ENCODE data around the gene CREBBP. TPM values are rescaled to one million over a fixed set of nuclear protein-coding genes. Genes with fewer than 3 reads are reported as not detected.

The CREBBP gene
- total RNA-seq, 4 donors from 2014 or later, result 67.1 to 106 (median 91.0) TPM

DNA sequence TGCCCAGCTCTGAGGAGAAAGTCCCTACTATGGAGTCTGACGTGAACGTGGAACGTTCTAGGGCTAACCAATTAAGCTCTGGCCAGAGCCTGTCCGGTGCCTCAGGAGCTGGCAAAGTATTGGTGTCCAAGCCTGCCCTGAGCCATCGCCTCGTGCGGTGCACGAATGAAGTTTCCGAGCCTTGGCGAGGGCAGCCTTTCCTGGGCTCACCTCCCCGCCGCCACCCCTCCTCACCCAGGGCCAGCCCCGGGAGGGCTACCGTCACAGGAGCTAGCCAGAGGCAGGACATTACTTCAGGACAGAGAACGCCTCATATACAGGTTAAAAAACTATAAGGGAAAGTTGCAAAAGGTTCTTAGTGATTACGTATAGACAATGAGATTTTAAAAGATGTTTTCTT is 139.6 kb downstream of the CREBBP start:
- H3K36me3 ChIP-seq, result peaks cover 3 to 100% (median 43%) of the 10 kb centered on the region in 3 donors
- DNase-seq (ENCODE audit: low spot score in 2 of 2), result no peak

DNA sequence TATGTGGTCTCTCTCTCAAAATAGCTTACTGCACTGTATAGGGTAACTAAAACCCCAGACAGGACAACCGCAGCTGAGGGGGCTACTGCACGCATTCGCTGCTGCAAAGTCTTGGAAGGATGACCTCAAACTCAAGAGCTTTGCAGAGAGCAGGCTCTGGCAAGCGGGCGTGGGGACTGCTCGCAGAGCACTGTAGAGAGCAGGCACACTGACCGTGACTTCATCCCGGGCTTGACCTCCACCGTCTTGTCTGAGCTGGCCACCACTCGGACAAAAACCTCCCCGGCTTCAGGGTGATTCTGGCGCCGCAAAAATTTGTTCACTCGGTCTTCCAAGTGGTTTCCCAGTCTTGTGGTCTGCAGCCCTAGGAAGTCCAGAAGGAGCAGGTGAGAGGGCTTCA is 140.3 kb downstream of the CREBBP start:
- no peaks in the 10 kb centered on the region for H3K9me3 ChIP-seq
- peaks cover 0 to 5% (median 0%) of the 10 kb centered on the region in 4 donors for H3K4me1 ChIP-seq
- H3K27ac ChIP-seq, result no peak overlapping the region
- H3K4me3 ChIP-seq, result no peak overlapping the region
- H3K27me3 ChIP-seq, result no peaks in the 10 kb centered on the region
- TF ChIP-seq, protein P1, sequence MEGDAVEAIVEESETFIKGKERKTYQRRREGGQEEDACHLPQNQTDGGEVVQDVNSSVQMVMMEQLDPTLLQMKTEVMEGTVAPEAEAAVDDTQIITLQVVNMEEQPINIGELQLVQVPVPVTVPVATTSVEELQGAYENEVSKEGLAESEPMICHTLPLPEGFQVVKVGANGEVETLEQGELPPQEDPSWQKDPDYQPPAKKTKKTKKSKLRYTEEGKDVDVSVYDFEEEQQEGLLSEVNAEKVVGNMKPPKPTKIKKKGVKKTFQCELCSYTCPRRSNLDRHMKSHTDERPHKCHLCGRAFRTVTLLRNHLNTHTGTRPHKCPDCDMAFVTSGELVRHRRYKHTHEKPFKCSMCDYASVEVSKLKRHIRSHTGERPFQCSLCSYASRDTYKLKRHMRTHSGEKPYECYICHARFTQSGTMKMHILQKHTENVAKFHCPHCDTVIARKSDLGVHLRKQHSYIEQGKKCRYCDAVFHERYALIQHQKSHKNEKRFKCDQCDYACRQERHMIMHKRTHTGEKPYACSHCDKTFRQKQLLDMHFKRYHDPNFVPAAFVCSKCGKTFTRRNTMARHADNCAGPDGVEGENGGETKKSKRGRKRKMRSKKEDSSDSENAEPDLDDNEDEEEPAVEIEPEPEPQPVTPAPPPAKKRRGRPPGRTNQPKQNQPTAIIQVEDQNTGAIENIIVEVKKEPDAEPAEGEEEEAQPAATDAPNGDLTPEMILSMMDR (IDR thresholded peaks at IDR 0.05), result no peak
- TF ChIP-seq EP300 (IDR thresholded peaks at IDR 0.05) (no peak), POLR2A (IDR thresholded peaks at IDR 0.05) (no peak)
- DNase-seq (ENCODE audit: low spot score in 2 of 2), result no peak
- peaks cover 9 to 100% (median 49%) of the 10 kb centered on the region in 3 donors for H3K36me3 ChIP-seq
- WGBS, 2 donors, result 90 to 95% methylated on average over 14 of the region's 14 CpGs

More for the DNA sequence above, 139.6 kb downstream of the CREBBP start:
- Histone ChIP-seq H3K27me3 (no peaks in the 10 kb centered on the region), H3K9me3 (no peaks in the 10 kb centered on the region), H3K4me3 (no peak overlapping the region), H3K27ac (no peak overlapping the region), H3K4me1 (peaks cover 0 to 13% (median 0%) of the 10 kb centered on the region in 4 donors)
- TF ChIP-seq, protein P1 (IDR thresholded peaks at IDR 0.05), result no peak
- TF ChIP-seq POLR2A (IDR thresholded peaks at IDR 0.05) (no peak), EP300 (IDR thresholded peaks at IDR 0.05) (no peak)
- whole genome bisulfite sequencing, 2 donors, result 89 to 93% methylated on average over 16 of the region's 16 CpGs

- DNase-seq (ENCODE audit: low spot score in 2 of 2), result no peak
- peaks cover 9 to 100% (median 50%) of the 10 kb centered on the region in 3 donors for H3K36me3 ChIP-seq
- 87 to 89% methylated on average over 9 of the region's 9 CpGs for WGBS, 2 donors
- TF ChIP-seq, protein P1 (IDR thresholded peaks at IDR 0.05), result no peak
- no peak for TF ChIP-seq EP300 (IDR thresholded peaks at IDR 0.05)
- no peak for TF ChIP-seq POLR2A (IDR thresholded peaks at IDR 0.05)
- H3K4me3 ChIP-seq, result no peak overlapping the region
- H3K27ac ChIP-seq, result no peak overlapping the region
- H3K9me3 ChIP-seq, result no peaks in the 10 kb centered on the region
- no peaks in the 10 kb centered on the region for H3K4me1 ChIP-seq
- H3K27me3 ChIP-seq, result no peaks in the 10 kb centered on the region
These were observed 140.9 kb downstream of the CREBBP start for GRCh38 chr16:3739636-3740035.

GRCh38 chr16:3738541-3738940 is 142.0 kb downstream of the CREBBP start:
- Histone ChIP-seq H3K4me1 (no peaks in the 10 kb centered on the region), H3K27me3 (no peaks in the 10 kb centered on the region), H3K9me3 (no peaks in the 10 kb centered on the region), H3K4me3 (no peak overlapping the region), H3K27ac (no peak overlapping the region), H3K36me3 (peaks cover 9 to 100% (median 57%) of the 10 kb centered on the region in 3 donors)
- DNase-seq (ENCODE audit: low spot score in 2 of 2), result no peak
- TF ChIP-seq POLR2A (IDR thresholded peaks at IDR 0.05), result no peak
- no peak for TF ChIP-seq EP300 (IDR thresholded peaks at IDR 0.05)
- WGBS, 2 donors, result 93 to 97% methylated on average over 8 of the region's 8 CpGs

DNA sequence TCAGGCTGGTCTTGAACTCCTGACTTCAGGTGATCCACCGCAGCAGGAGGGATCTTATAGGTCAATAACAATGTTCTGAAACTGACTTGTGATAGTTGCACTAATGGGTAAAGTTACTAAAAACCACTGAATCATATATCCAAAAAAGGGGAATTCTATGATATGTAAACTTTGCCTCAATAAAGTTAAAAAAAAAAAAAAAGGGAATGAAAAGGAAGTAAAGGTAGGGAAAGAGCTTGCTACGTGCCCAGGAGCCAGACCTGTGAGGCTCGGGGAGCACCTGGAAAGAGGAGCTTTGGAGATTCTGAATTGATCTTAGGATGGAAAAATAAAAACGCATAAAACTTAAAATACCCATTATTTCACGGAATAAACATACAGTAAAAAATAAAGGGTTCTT is 142.4 kb downstream of the CREBBP start:
- H3K27me3 ChIP-seq, result no peaks in the 10 kb centered on the region
- no peak overlapping the region for H3K27ac ChIP-seq
- H3K36me3 ChIP-seq, result peaks cover 9 to 100% (median 54%) of the 10 kb centered on the region in 3 donors
- no peaks in the 10 kb centered on the region for H3K4me1 ChIP-seq
- H3K9me3 ChIP-seq, result no peaks in the 10 kb centered on the region
- WGBS, 2 donors, result 93 to 97% methylated on average over 5 of the region's 5 CpGs
- no peak for DNase-seq (ENCODE audit: low spot score in 2 of 2)
- TF ChIP-seq POLR2A (IDR thresholded peaks at IDR 0.05) (no peak), EP300 (IDR thresholded peaks at IDR 0.05) (no peak)
- TF ChIP-seq, protein P1 (IDR thresholded peaks at IDR 0.05), result no peak
- no peak overlapping the region for H3K4me3 ChIP-seq

DNA sequence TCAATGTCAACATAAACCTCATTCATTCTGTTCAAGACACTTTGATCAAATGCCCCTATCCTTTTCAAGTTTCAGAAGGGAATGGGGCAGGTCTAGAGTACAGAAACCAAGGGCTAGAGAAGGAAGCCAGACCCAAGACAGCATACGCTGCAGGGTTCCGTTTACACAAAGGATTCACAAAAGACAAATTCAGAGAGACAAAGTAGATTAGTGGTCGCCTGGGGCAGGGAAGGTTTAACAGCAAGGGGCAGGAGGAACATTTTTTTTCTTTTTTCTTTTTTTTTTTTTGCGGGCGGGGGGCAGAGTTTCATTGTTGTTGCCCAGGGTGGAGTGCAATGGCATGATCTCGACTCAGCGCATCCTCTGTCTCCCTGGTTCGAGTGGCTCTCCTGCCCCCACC is 143.3 kb downstream of the CREBBP start:
- Histone ChIP-seq H3K4me1 (no peaks in the 10 kb centered on the region), H3K36me3 (peaks cover 9 to 100% (median 47%) of the 10 kb centered on the region in 3 donors), H3K9me3 (no peaks in the 10 kb centered on the region), H3K27ac (no peak overlapping the region), H3K4me3 (no peak overlapping the region), H3K27me3 (no peaks in the 10 kb centered on the region)
- 86 to 88% methylated on average over 8 of the region's 8 CpGs for WGBS, 2 donors
- DNase-seq (ENCODE audit: low spot score in 2 of 2), result no peak
- no peak for TF ChIP-seq POLR2A (IDR thresholded peaks at IDR 0.05)
- no peak for TF ChIP-seq EP300 (IDR thresholded peaks at IDR 0.05)
- TF ChIP-seq, protein P1 (IDR thresholded peaks at IDR 0.05), result no peak
